Coronary artery (tissue), 2 donors: ENCODE results near the gene ASXL2.

Experiments used
- DNase-seq: peaks from one replicate; pipeline ENCODE4 v3.0.0-alpha.2; 2017; ENCODE audit warnings: low spot score
- H3K27ac ChIP-seq, 2 donors: fragments of 200-600 bp; sonication (generic); one replicate each; pipeline ENCODE4 v1.5.1; 2016 to 2019
- H3K4me3 ChIP-seq: fragments of 200-600 bp; sonication (generic); 2 replicates; pipeline ENCODE4 v1.5.1; 2016; ENCODE audit warnings: mild to moderate bottlenecking, moderate library complexity
- CTCF ChIP-seq: fragments of 200-600 bp; sonication (generic); IDR thresholded peaks from one replicate; pipeline ENCODE4 v1.5.1; 2019; ENCODE audit warnings: antibody characterized with exemption

Gene ASXL2

GRCh38 chr2:25895018-25895417 is 16.7 kb upstream of the ASXL2 start:
- no peak for DNase-seq
- Histone ChIP-seq H3K27ac (no peak overlapping the region), H3K4me3 (no peak overlapping the region)
- TF ChIP-seq CTCF: no peak

DNA sequence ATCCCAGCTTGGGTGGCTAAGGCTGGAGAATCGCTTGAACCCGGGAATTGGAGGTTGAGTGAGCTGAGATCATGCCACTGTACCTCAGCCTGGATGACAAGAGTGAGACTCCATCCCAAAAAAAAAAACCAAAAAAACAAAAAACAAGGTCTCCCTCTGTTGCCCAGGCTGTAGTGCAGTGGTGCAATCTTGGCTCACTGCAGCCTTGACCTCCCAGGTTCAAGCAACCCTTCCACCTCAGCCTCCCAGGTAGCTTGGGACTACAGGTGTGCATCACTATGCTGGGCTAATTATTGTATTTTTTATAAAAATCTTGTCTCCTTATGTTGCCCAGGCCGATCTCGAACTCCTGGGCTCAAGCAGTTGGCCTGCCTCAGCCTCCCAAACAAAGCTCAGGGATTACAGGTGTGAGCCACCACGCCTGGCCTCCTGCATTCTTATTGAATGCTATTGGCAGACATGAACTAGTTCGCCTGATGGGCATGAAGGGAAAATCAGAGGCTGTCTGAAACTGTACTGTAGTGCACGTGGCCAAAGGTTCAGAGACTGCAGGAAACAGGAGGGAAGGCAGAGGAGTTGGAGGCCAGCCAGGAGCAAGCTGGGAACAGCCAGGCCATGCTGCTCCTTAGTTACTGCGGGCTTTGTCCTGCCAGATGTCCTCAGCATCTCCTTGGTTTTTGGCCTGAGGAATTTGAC is 16.0 kb upstream of the ASXL2 start:
- DNase-seq: no peak
- Histone ChIP-seq H3K27ac (no peak overlapping the region), H3K4me3 (no peak overlapping the region)
- no peak for TF ChIP-seq CTCF

DNA sequence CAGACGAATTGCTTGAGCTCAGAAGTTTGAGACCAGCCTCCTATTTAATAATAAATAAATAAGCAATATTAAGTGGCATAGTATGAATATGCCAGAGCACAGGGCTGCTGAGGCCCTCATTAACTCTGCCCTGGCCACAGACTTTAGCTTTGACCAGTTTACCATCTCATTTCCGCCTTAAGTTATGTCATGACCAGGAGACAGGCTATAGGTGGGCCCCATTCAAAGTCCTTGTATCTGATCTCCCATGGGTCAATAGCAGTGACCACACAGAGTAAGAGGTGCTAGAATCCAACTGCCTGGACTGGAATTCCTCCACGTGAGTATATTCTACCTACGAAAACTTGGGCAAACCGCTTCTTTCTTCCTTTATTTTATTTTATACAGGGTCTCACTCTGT is 13.4 kb upstream of the ASXL2 start:
- no peak for TF ChIP-seq CTCF
- Histone ChIP-seq H3K4me3 (no peak overlapping the region), H3K27ac (no peak overlapping the region)
- no peak for DNase-seq

DNA sequence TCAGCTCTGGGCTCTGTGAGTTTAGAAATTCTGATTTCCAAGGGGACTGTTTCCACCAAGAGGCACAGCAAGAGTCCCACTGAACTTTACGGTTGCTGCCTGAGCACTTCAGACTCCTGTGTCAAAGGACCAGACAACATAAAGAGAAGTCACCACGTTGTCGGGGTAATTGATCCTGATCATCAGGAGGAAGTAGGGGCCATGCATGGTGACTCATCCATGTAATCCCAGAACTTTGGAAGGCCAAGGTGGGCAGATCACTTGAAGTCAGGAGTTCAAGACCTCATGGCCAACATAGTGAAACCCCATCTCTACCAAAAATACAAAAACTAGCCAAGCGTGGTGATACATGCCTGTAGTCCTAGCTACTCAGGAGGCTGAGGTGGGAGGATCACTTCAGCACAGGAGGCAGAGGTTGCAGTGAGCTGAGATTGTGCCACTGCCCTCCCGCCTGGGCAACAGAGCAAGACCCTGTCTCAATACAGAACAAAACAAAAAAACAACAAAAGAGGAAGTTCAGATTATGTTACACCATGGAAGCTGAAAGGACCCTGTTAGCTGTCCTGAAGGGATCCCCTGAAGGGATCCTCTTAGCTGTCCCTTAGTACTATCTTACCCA is 9.4 kb upstream of the ASXL2 start:
- TF ChIP-seq CTCF: no peak
- DNase-seq: no peak
- H3K4me3 ChIP-seq: no peak overlapping the region
- no peak overlapping the region for H3K27ac ChIP-seq

GRCh38 chr2:25885933-25886332 is 7.6 kb upstream of the ASXL2 start:
- no peak for DNase-seq
- TF ChIP-seq CTCF: no peak

DNA sequence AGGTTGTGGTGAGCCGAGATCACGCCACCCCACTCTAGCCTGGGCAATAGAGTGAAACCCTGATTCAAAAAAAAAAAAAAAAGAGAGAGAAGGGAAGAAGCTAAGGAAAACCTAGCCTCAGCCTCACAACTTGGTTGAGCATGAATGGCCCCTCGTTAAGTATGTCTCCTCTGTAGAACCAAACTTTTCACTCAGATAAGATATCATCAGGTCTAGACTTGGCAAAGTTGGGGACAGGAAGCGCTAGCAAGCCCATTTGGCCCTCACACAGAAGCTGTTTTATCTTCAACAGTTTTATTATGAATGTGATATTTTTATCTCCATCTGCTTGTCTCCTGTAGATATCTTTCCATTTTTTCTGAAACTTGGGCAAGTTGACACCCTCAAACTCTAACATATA is 3.5 kb upstream of the ASXL2 start:
- TF ChIP-seq CTCF: no peak
- Histone ChIP-seq H3K4me3 (no peak overlapping the region), H3K27ac (no peak overlapping the region)
- no peak for DNase-seq

More at GRCh38 chr2:25885933-25886332, 7.6 kb upstream of the ASXL2 start:
- Histone ChIP-seq H3K27ac (no peak overlapping the region), H3K4me3 (no peak overlapping the region)

- Histone ChIP-seq H3K4me3 (peak overlapping the region; percentile 94), H3K27ac (peak overlapping the region; percentile 65 to 94)
- no peak for DNase-seq
- TF ChIP-seq CTCF: no peak
These were observed 945 bp upstream of the ASXL2 start for GRCh38 chr2:25879133-25879730.
